Mesodermal cell (in vitro differentiated cells): ENCODE results near the gene GJA4.
"Not testable (repeated sequence)": the region's sequence is repeated elsewhere in the genome, so short reads cannot be mapped to it uniquely, and the experiment has no call there.

Experiments
- H3K27ac ChIP-seq: 2 replicates; pipeline ENCODE4 v1.7.0; 2013; ENCODE audit warnings: mild to moderate bottlenecking, low read depth, low read length, moderate library complexity; ENCODE audit not compliant: severe bottlenecking
- H3K36me3 ChIP-seq: 2 replicates; pipeline ENCODE4 v1.7.1; 2013; ENCODE audit warnings: mild to moderate bottlenecking, low read length, moderate library complexity; ENCODE audit not compliant: control insufficient read depth, insufficient read depth
- H3K4me1 ChIP-seq: one replicate; pipeline ENCODE4 v1.7.1; 2013; ENCODE audit warnings: mild to moderate bottlenecking, low read length; ENCODE audit not compliant: insufficient read depth, control insufficient read depth, poor library complexity, severe bottlenecking
- H3K4me3 ChIP-seq: 2 replicates; pipeline ENCODE4 v1.7.0; 2013; ENCODE audit warnings: low read length, control low read depth, mild to moderate bottlenecking; ENCODE audit not compliant: insufficient read depth, poor library complexity, severe bottlenecking; ENCODE audit errors: extremely low read depth
- H3K9me3 ChIP-seq: 2 replicates; pipeline ENCODE4 v1.7.1; 2013; ENCODE audit warnings: mild to moderate bottlenecking, low read length, moderate library complexity; ENCODE audit not compliant: control insufficient read depth
- WGBS, 2 experiments: methylation state at CpG; one replicate each; pipeline ENCODE4 v1.1.5; 2013; ENCODE audit warnings: missing lambda C conversion rate in 2 of 2; ENCODE audit not compliant: insufficient coverage in 2 of 2; 5-methylcytosine and 5-hydroxymethylcytosine counted together

Gene GJA4

DNA sequence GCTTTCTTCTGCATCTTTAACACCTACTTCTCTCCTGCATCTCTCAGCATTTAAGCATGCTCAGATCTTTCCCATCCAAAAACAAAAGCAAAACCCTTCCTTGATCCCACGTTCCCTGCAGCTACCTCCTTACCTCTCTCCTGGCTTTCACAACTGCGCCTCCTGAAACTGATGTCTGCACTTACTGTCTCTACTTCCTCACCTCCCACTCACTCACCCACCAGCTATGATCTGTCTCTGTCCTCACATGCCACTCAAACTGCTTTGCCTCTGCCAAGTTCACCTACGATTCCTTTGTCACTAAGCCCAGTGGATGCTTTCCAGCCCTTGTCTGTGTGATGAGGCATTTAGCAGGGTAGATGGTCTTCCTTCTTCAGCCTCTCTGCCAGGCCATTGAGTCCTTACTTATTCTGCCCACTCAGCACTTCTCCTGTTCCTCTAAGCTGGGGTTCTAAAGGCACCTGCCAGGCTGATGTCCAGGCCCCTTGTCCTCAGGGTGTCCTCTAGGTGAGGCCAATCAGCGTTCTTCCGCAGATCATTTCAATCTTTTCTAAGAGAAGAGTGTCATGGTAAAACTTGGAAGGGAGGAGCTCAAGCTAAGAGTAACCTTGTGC is 21.8 kb upstream of the GJA4 start:
- Histone ChIP-seq H3K4me1 (peaks cover 3% of the 10 kb centered on the region), H3K36me3 (no peaks in the 10 kb centered on the region), H3K4me3 (no peak overlapping the region), H3K9me3 (no peaks in the 10 kb centered on the region), H3K27ac (no peak overlapping the region)
- WGBS, 2 experiments: 91 to 93% methylated on average over 4 to 5 of the region's 5 CpGs

- Histone ChIP-seq H3K4me1 (peaks cover 5% of the 10 kb centered on the region), H3K9me3 (no peaks in the 10 kb centered on the region), H3K36me3 (no peaks in the 10 kb centered on the region), H3K4me3 (no peak overlapping the region), H3K27ac (no peak overlapping the region)
- WGBS, 2 experiments: 81 to 89% methylated on average over 13 of the region's 16 CpGs
Measured at GRCh38 chr1:34771573-34772371, 21.0 kb upstream of the GJA4 start.

- H3K4me1 ChIP-seq, H3K36me3 ChIP-seq, H3K4me3 ChIP-seq, H3K27ac ChIP-seq, H3K9me3 ChIP-seq: not testable (repeated sequence)
- WGBS, 2 experiments: 92 to 96% methylated on average over 2 to 4 of the region's 4 CpGs
Measured at GRCh38 chr1:34773114-34773513, 19.7 kb upstream of the GJA4 start.

DNA sequence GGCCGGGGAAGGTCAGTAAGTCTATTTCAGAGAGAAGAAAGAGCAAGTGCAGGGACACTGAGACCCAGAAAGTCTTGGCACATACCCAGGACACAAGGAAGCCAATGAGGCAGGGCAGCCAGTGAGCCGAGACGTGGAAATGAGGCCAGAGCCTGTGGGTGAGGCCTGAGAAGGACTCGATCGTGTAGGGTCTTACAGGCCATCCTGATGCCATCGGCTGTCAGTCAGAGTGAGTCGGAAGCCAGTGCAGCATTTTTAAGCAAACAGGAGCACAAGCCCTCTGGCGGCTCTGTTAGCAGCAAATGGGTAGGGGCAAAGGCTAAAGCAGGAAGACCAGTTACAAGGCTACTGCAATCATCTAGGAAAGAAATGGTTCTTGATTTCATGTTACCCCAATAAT is 17.8 kb upstream of the GJA4 start:
- Histone ChIP-seq H3K9me3 (no peaks in the 10 kb centered on the region), H3K4me1 (peaks cover 11% of the 10 kb centered on the region), H3K27ac (no peak overlapping the region), H3K36me3 (no peaks in the 10 kb centered on the region), H3K4me3 (no peak overlapping the region)
- WGBS, 2 experiments: 88 to 91% methylated on average over 8 of the region's 8 CpGs

GRCh38 chr1:34776911-34777310 is 15.9 kb upstream of the GJA4 start:
- Histone ChIP-seq H3K27ac (no peak overlapping the region), H3K4me1 (peaks cover 8% of the 10 kb centered on the region), H3K4me3 (no peak overlapping the region), H3K36me3 (no peaks in the 10 kb centered on the region), H3K9me3 (no peaks in the 10 kb centered on the region)
- 73 to 77% methylated on average over 3 of the region's 3 CpGs for WGBS, 2 experiments

DNA sequence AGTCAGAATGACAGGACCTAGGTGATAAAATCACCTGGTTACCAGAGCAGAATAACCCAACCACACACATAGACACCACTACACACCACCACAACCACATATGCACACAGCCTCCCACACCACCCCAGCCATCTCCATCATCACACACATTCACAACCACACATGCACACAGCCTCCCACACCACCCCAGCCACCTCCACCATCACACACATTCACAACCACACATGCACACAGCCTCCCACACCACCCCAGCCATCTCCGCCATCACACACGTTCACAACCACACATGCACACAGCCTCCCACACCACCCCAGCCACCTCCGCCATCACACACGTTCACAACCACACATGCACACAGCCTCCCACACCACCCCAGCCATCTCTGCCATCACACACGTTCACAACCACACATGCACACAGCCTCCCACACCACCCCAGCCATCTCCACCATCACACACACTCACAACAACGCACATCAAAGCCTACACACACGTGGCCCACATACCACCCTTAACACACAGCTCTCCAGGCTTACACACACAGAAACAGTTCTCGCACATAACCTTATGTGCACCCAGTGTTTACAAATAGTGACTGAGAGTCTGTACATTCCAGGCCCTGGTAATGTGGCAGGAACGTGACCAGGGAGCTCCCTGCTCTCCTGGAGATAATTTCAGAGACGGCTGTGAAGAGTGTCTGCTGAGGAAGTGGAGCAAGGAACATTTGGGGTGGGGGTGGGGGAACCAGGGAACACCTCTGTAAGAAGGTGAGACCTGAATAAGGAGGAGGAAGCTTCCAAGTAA is 15.1 kb upstream of the GJA4 start:
- WGBS, 2 experiments: 87 to 92% methylated on average over 3 to 6 of the region's 10 CpGs

GRCh38 chr1:34778381-34778780 is 14.4 kb upstream of the GJA4 start:
- 78 to 86% methylated on average over 2 to 3 of the region's 6 CpGs for WGBS, 2 experiments
- Histone ChIP-seq H3K36me3 (no peaks in the 10 kb centered on the region), H3K4me1 (peaks cover 8% of the 10 kb centered on the region), H3K9me3 (no peaks in the 10 kb centered on the region), H3K4me3 (no peak overlapping the region), H3K27ac (no peak overlapping the region)

More for the DNA sequence above, 15.1 kb upstream of the GJA4 start:
- Histone ChIP-seq H3K36me3 (no peaks in the 10 kb centered on the region), H3K4me3 (no peak overlapping the region), H3K4me1 (peaks cover 8% of the 10 kb centered on the region), H3K9me3 (no peaks in the 10 kb centered on the region), H3K27ac (no peak overlapping the region)

DNA sequence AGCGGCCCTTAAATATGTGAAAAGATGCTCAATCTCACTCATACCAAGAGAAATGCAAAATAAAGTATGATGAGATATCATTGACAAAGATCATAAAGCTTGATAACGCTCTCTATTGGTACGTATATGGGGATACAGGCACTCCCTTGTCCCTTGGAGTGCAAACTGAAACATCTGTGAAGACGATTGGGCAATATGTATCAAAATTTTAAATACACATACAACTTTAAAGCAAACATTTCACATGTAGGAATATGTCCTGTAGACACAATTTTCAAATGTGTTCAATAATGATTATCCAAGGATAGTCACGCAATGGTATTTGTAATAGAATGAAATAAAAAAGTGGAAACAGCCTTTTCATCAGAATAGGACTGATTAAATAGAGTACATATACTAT is 13.8 kb upstream of the GJA4 start:
- no peak overlapping the region for H3K4me3 ChIP-seq
- H3K27ac ChIP-seq: no peak overlapping the region
- no peaks in the 10 kb centered on the region for H3K9me3 ChIP-seq
- WGBS, 2 experiments: 83% methylated on average over 2 of the region's 5 CpGs; no CpG with 5 or more reads in 1 of the 2 experiments
- H3K4me1 ChIP-seq: peaks cover 8% of the 10 kb centered on the region
- no peaks in the 10 kb centered on the region for H3K36me3 ChIP-seq

GRCh38 chr1:34779526-34779925 is 13.3 kb upstream of the GJA4 start:
- no peak overlapping the region for H3K27ac ChIP-seq
- peaks cover 8% of the 10 kb centered on the region for H3K4me1 ChIP-seq
- H3K4me3 ChIP-seq: no peak overlapping the region
- no peaks in the 10 kb centered on the region for H3K36me3 ChIP-seq
- WGBS, 2 experiments: 82 to 89% methylated on average over 5 of the region's 5 CpGs
- no peaks in the 10 kb centered on the region for H3K9me3 ChIP-seq

- Histone ChIP-seq H3K36me3 (no peaks in the 10 kb centered on the region), H3K4me1 (peaks cover 8% of the 10 kb centered on the region), H3K4me3 (no peak overlapping the region), H3K9me3 (no peaks in the 10 kb centered on the region), H3K27ac (no peak overlapping the region)
- 89% methylated on average over 4 to 5 of the region's 5 CpGs for WGBS, 2 experiments
Measured at GRCh38 chr1:34779962-34780361, 12.8 kb upstream of the GJA4 start.
